ENCODE data around the gene TCIRG1.
"Not testable (repeated sequence)": the region's sequence is repeated elsewhere in the genome, so short reads cannot be mapped to it uniquely, and the experiment has no call there.

Gene TCIRG1

DNA sequence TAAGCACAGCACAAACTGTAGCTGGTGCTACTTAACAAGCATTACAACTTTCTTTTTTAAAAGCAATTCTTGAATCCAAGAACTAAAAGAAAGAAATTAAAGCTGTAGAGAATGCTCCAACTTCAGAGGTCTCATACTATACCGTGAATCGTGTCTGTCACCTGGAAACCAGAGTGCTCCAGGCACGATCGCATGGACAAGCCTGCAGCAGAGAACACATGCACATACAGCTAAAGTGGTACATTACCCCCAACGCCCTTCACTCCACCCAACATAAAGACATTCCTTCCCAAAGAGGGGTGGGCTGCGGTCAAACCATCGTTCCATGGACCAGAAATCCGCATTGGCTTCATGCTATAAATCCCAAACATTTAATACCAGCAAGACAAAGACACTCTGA, 50.9 kb downstream of the TCIRG1 start:
- DNase-seq: no peak

DNA sequence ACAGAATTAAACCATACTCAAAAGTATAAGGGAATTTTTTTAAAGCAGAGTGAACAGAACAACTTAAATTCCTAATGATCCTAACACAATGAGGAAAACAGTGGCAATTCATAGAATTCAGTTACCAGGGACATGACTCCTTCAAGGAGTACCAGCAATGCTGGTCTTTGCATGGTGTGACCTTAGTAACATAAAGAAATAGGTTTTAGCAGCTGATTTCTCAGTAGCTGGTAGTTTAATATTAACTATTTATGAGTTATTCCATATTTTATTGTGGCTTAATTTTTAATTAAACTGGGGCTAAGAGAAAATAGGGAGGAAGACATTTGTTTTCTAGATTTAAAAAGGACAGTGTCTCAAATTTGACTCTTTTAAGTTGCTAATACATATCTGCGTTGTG, 51.5 kb downstream of the TCIRG1 start:
- DNase-seq: no peak

DNA sequence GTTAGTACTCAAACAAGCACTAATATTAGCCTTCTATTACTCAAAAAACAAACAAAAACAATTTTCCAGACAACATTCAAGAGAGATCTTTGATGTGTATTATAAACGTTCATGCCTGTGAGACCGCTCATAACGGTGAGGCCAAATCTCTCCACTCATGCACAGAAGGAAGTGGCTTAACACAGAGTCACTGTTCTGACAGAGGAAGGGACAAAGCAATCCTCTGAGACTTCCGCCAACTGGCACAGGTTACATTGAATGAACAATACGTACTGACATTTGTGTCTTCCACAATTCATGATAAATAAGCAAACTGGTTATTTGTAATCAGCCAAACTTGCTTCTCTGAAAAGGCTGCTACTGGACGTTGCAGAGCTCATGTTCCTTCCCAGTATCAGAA, 51.9 kb downstream of the TCIRG1 start:
- DNase-seq: no peak

DNA sequence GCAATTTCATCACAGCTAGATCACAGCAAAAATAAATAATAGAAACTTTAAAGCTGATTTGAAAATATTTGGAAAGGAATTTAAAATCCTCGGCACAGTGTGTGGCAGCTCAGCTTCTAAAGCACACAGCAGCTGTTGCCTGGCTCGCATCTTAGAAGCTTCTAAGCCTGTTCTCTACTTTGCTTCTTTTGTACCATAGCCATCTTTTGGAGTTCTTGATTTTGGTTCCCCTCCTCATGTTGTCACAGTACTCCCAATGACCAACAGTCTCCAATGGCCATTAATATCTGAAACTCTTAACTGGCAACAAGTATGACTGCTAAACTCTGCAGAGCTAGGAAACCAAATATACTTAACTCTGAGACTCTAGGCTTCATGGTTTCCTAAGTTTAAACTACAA, 53.6 kb downstream of the TCIRG1 start:
- no peak for DNase-seq

DNA sequence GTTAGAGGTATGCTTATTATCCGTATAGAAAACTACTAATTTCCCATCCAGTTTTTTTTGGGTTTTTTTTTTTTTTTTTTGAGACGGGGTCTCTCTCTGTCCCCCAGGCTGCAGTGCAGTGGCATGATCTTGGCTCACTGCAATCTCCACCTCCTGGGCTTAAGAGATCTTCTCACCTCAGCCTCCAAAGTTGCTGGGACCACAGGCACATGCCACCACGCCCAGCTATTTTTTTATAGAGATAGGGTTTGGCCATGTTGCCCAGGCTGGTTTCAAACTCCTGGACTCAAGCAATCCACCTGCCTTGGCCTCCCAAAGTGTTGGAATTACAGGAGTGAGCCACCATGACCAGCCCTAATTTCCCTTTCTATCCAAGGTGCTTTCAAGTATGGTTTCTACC, 54.1 kb downstream of the TCIRG1 start:
- DNase-seq: not testable (repeated sequence)

DNA sequence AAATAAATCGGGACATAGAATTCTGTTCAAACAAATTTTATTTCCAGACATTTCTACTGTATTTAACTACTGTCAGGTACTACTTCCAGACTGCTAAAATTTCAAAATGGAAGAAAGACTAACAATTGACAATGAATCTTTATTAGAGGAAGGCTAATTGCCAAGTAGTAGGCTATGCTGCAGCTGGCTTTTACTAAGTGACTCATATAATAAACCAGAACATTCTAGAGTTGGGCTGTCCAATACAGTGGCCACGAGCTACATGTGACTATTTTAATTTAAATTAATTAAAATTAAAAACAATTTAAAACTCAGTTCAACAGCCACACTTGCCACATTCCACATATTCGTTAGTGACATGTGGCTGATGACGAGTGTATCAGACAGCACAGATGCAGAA, 54.7 kb downstream of the TCIRG1 start:
- no peak for DNase-seq

DNA sequence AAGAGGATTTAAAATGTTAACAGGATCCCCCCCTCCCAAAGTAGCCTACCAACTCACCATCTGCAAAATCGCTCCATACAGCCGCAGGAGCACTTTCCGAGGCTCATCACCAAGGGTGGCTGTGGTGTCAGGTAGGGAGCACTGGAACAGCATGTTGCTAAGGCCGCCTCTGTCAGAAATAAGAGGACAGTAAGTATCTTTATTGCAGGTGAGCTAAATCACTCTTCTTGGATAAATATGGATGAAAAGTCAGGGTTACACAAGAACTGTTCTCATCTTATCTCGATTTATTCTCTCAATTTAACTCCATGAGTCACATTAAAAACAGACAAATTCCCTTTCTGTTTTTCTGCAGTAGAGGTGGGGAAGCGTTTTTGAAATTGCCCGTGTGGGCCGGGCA, 58.1 kb downstream of the TCIRG1 start:
- DNase-seq: no peak

DNA sequence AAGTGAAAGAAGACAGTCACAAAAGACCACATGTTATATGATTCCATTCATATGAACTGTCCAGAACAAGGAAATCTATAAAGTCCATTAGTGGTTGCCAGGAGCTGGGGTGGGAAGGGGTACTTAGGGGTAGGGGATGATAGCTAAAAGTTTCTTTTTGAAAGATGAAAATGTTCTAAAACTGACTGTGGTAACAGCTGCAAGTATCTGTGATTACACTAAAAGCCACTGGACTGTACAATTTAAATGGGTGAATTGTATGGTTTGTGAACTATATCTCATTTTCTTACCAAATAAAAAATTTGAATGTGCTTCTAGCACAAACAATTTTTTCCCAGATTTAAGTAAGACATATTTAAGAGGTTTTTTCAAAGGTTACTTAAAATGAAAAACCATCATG, 60.2 kb downstream of the TCIRG1 start:
- DNase-seq: no peak

DNA sequence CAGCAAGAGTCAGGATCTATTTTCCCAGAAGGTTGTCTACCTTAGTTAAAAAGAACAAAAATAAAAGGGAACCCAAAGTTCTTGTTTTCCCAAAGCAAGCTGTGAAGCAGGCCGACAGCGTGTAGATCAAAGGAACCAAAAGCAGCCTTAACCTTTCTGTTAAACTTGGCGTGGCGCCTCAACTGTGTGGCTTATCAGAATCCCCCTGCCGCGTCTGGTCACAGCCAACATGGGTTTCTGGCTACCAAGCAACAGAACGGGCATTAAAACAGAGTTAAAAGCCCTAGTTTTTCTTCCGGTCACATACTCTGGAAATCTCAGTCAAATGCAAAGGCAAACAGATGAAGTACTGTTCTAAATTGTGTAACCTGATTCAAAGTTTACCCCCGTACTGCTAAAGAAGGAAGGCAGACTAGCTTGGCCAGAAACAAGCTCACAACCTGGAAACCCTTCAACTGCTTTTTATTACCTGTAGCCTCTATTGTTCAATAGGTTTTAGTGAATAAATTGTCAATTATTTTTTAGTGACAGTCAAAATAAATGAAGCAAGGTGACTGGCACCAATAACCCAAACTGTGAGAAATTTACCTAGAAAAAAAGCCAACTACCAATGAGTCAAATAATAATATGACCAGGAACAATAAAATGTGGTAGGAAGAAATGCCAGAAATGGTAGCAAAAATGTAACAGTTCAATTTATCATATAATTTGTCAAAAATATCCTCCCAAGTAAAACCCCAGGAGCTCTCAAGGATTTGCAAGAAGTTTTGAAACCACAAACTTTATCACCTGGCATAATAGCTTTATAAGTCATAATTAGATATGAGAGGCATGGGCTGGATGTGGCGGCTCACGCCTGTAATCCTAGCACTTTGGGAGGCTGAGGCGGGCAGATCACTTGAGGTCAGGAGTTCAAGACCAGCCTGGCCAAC, 60.9 kb downstream of the TCIRG1 start:
- peak; percentile 19 for DNase-seq
